NCI-H2107 treated with DMSO at 0.1 percent for 48 hours (cell line): ENCODE data around the gene MSRB1.

Experiments
- DNase-seq: peaks from one replicate; lab custom pipeline; 2025; ENCODE audit not compliant: unreplicated experiment; lab: John Stamatoyannopoulos, UW

Gene MSRB1

GRCh38 chr16:1918351-1919326 lies 24.4 kb downstream of the MSRB1 start, which contains the start of gene HS3ST6:
Gene HS3ST6 (minus strand): TSS chr16:1918415. CDS start chr16:1918323, 92 bp downstream.
- DNase-seq, result no peak

GRCh38 chr16:1917665-1918350 lies 25.2 kb downstream of the MSRB1 start:
- no peak for DNase-seq

GRCh38 chr16:1917056-1917664 lies 25.8 kb downstream of the MSRB1 start:
- no peak for DNase-seq

GRCh38 chr16:1916640-1916990 lies 26.4 kb downstream of the MSRB1 start:
- no peak for DNase-seq

- DNase-seq, result no peak
These were observed 27.0 kb downstream of the MSRB1 start for GRCh38 chr16:1915732-1916639.

- no peak for DNase-seq
These were observed 28.0 kb downstream of the MSRB1 start for GRCh38 chr16:1914988-1915387.

GRCh38 chr16:1914084-1914608 lies 28.9 kb downstream of the MSRB1 start:
- no peak for DNase-seq

- DNase-seq, result peak; percentile 36
These were observed 29.5 kb downstream of the MSRB1 start for GRCh38 chr16:1913327-1914083.

GRCh38 chr16:1912215-1912543 lies 30.8 kb downstream of the MSRB1 start:
- DNase-seq, result no peak

GRCh38 chr16:1911467-1912214 lies 31.4 kb downstream of the MSRB1 start:
- no peak for DNase-seq

- DNase-seq, result no peak
These were observed 33.3 kb downstream of the MSRB1 start for GRCh38 chr16:1909561-1910231.

GRCh38 chr16:1908983-1909382 lies 34.0 kb downstream of the MSRB1 start:
- DNase-seq, result no peak

GRCh38 chr16:1908184-1908583 lies 34.8 kb downstream of the MSRB1 start:
- no peak for DNase-seq

- no peak for DNase-seq
These were observed 35.7 kb downstream of the MSRB1 start for GRCh38 chr16:1907226-1907860.

GRCh38 chr16:1906846-1907165 lies 36.2 kb downstream of the MSRB1 start:
- no peak for DNase-seq

- DNase-seq, result peak; percentile 37
These were observed 36.7 kb downstream of the MSRB1 start for GRCh38 chr16:1906055-1906845.
